Astrocyte of the spinal cord (primary cell): ENCODE results near the gene FRMD4B.

Source experiments
- DNase-seq: peaks from one replicate; pipeline ENCODE4 v3.0.0; 2011; ENCODE audit warnings: low read depth, low spot score
- H3K4me3 ChIP-seq: 2 replicates; pipeline ENCODE4 v1.5.1; 2011; ENCODE audit warnings: low read depth, mild to moderate bottlenecking, low read length, moderate library complexity
- CTCF ChIP-seq: IDR thresholded peaks from 2 replicates; pipeline ENCODE4 v1.5.1; 2012; ENCODE audit warnings: low read depth, mild to moderate bottlenecking, low read length, inconsistent platforms
- in situ Hi-C: cut with HindIII; loops from 2 replicates; pipeline ENCODE4 v1.10.0; 2017; ENCODE audit warnings: low sequenced_read_pairs

Gene FRMD4B

GRCh38 chr3:69385723-69386555, at the start of gene FRMD4B:
Gene FRMD4B, minus strand, starts transcription at chr3:69386088. Its CDS starts 99 bp downstream, at chr3:69385989.
- no peak for TF ChIP-seq CTCF
- in situ Hi-C loops: no loop called here
- DNase-seq: peak; percentile 29
- H3K4me3 ChIP-seq: peak within 1 kb of the TSS; percentile 26

GRCh38 chr3:69433969-69434325, 48.1 kb upstream of the FRMD4B start:
- TF ChIP-seq CTCF: no peak

GRCh38 chr3:69433121-69433968, 47.5 kb upstream of the FRMD4B start:
- no peak for DNase-seq
- in situ Hi-C loops: no loop called here
- TF ChIP-seq CTCF: no peak
- H3K4me3 ChIP-seq: no peak overlapping the region

More at GRCh38 chr3:69433969-69434325, 48.1 kb upstream of the FRMD4B start:
- no peak overlapping the region for H3K4me3 ChIP-seq
- DNase-seq: no peak
- in situ Hi-C loops: no loop called here

- DNase-seq: no peak
- H3K4me3 ChIP-seq: no peak overlapping the region
- no peak for TF ChIP-seq CTCF
- in situ Hi-C loops: no loop called here
These were observed 42.9 kb upstream of the FRMD4B start for GRCh38 chr3:69428657-69429255.

- peak; percentile 22 for TF ChIP-seq CTCF
- no peak for DNase-seq
- in situ Hi-C loops: no loop called here
These were observed 41.0 kb upstream of the FRMD4B start for GRCh38 chr3:69426967-69427304.

GRCh38 chr3:69426291-69426966, 40.5 kb upstream of the FRMD4B start:
- no peak overlapping the region for H3K4me3 ChIP-seq
- no peak for DNase-seq
- TF ChIP-seq CTCF: no peak
- in situ Hi-C loops: no loop called here

More at GRCh38 chr3:69426967-69427304, 41.0 kb upstream of the FRMD4B start:
- H3K4me3 ChIP-seq: no peak overlapping the region
